Measurements from ENCODE around the gene DRC1. TPM values are rescaled to one million over a fixed set of nuclear protein-coding genes. Genes with fewer than 3 reads are reported as not detected.
A peak's percentile ranks its signal among the peaks of the same experiment; 100 is the strongest.

DRC1 gene
- total RNA-seq, 3 donors from 2014 or later, result not detected

DNA sequence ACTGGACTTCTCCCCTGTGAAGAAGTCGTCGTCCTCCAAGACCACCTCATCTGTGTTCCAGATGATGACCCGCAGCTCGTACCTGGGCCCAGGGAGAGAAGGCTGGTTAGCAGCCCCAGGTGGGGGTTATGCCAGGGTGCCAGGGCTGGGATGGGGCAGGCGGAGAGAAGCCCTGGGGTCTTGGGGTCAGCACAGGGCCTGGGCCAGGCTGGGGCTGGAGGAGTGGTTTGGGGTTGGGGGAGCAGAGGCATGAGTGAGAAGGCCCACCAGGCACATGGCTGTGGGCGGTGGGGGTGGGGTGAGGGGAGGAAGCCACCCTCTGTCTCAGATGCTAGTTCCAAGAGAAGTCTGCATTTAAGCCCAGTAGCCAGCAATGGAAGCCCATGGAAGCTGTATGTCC is 60.4 kb downstream of the DRC1 start:
- no peaks in the 10 kb centered on the region for H3K4me1 ChIP-seq
- no peaks in the 10 kb centered on the region for H3K36me3 ChIP-seq
- H3K27ac ChIP-seq, result no peak overlapping the region
- DNase-seq (ENCODE audit: low spot score in 2 of 2), result no peak
- intact Hi-C loops (cut with DNase I; ENCODE audit: low total_unique reads), result no loop called here
- H3K9me3 ChIP-seq, result no peaks in the 10 kb centered on the region
- H3K27me3 ChIP-seq, result no peaks in the 10 kb centered on the region
- H3K4me3 ChIP-seq, result no peak overlapping the region
- TF ChIP-seq, protein P1, sequence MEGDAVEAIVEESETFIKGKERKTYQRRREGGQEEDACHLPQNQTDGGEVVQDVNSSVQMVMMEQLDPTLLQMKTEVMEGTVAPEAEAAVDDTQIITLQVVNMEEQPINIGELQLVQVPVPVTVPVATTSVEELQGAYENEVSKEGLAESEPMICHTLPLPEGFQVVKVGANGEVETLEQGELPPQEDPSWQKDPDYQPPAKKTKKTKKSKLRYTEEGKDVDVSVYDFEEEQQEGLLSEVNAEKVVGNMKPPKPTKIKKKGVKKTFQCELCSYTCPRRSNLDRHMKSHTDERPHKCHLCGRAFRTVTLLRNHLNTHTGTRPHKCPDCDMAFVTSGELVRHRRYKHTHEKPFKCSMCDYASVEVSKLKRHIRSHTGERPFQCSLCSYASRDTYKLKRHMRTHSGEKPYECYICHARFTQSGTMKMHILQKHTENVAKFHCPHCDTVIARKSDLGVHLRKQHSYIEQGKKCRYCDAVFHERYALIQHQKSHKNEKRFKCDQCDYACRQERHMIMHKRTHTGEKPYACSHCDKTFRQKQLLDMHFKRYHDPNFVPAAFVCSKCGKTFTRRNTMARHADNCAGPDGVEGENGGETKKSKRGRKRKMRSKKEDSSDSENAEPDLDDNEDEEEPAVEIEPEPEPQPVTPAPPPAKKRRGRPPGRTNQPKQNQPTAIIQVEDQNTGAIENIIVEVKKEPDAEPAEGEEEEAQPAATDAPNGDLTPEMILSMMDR (IDR thresholded peaks at IDR 0.05), result no peak
- TF ChIP-seq POLR2A (IDR thresholded peaks at IDR 0.05), result no peak
- no peak for TF ChIP-seq POLR2AphosphoS5 (IDR thresholded peaks at IDR 0.05)

GRCh38 chr2:26462511-26463243 is 61.0 kb downstream of the DRC1 start:
- Histone ChIP-seq H3K4me3 (no peak overlapping the region), H3K4me1 (no peaks in the 10 kb centered on the region), H3K9me3 (no peaks in the 10 kb centered on the region), H3K27me3 (no peaks in the 10 kb centered on the region), H3K36me3 (no peaks in the 10 kb centered on the region), H3K27ac (no peak overlapping the region)
- peak in 1 of 2 donors; percentile 39 for DNase-seq (ENCODE audit: low spot score in 2 of 2)
- intact Hi-C loops (cut with DNase I; ENCODE audit: low total_unique reads), result no loop called here
- no peak for TF ChIP-seq POLR2AphosphoS5 (IDR thresholded peaks at IDR 0.05)
- TF ChIP-seq, protein P1 (IDR thresholded peaks at IDR 0.05), result no peak
- TF ChIP-seq POLR2A (IDR thresholded peaks at IDR 0.05), result no peak

GRCh38 chr2:26463244-26464192 is 61.8 kb downstream of the DRC1 start:
- Histone ChIP-seq H3K4me3 (no peak overlapping the region), H3K27me3 (no peaks in the 10 kb centered on the region), H3K9me3 (no peaks in the 10 kb centered on the region), H3K27ac (no peak overlapping the region), H3K4me1 (no peaks in the 10 kb centered on the region), H3K36me3 (no peaks in the 10 kb centered on the region)
- TF ChIP-seq, protein P1 (IDR thresholded peaks at IDR 0.05), result no peak
- no peak for TF ChIP-seq POLR2AphosphoS5 (IDR thresholded peaks at IDR 0.05)
- TF ChIP-seq POLR2A (IDR thresholded peaks at IDR 0.05), result no peak
- intact Hi-C loops (cut with DNase I; ENCODE audit: low total_unique reads), result no loop called here
- DNase-seq (ENCODE audit: low spot score in 2 of 2), result no peak

DNA sequence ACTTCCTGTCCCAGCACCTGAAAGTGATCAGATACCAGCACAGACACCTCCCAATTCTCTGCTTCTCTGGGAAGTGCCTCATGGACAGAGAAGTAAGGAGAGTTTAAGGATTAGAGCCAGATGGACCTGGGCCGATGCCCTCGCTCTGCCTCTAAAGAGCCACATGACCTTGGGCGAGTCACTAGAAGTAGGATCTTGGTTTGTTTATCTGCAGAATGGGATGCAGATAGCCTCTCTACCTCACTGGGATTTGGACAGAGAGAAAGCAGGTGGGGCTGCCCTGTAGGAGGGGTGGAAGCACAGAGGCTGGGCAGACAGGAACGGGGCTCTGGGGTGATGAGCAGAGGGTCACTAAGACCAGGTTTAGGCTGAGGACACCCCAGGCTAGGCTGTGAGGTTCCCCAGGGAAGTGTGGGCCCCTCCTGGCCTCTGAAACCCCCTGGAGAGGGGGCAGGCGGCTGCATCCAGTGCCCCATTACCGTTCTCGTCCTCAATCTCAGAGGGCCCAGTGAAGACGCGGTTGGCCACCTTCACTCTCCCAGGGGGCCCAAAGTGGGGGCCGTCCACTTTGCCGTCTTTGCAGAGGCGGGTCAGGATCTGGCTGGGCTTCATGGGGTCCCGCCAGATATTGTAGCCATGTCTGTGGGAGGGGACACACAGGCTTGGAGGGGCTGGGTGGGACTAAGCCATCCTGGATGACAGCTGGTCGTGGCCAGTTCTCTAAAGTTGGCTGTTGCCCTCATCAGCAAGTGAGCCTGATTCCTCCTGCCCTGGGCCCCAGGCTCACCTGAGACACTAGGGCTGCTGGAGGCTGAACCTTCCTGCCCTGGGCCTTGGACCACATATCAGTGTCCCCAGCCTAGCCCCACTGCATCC is 62.9 kb downstream of the DRC1 start:
- no peak overlapping the region for H3K27ac ChIP-seq
- no peaks in the 10 kb centered on the region for H3K36me3 ChIP-seq
- intact Hi-C loops (cut with DNase I; ENCODE audit: low total_unique reads), result no loop called here
- no peak overlapping the region for H3K4me3 ChIP-seq
- DNase-seq (ENCODE audit: low spot score in 2 of 2), result no peak
- peaks cover 6 to 7% of the 10 kb centered on the region in 2 donors for H3K9me3 ChIP-seq
- H3K4me1 ChIP-seq, result no peaks in the 10 kb centered on the region
- no peaks in the 10 kb centered on the region for H3K27me3 ChIP-seq
- TF ChIP-seq POLR2A (IDR thresholded peaks at IDR 0.05) (no peak), POLR2AphosphoS5 (IDR thresholded peaks at IDR 0.05) (no peak)
- TF ChIP-seq, protein P1 (IDR thresholded peaks at IDR 0.05), result no peak
